H1 (cell line): Measurements from ENCODE around the gene MCEE.

Source experiments
- BCL11A ChIP-seq, 2 experiments: IDR thresholded peaks; one replicate each; pipeline ENCODE4 v1.6.1; 2011; ENCODE audit warnings: low read depth in 2 of 2, low read length in 2 of 2, mild to moderate bottlenecking in 2 of 2
- EGR1 ChIP-seq: IDR thresholded peaks from 2 replicates; pipeline ENCODE4 v1.6.1; 2011; ENCODE audit warnings: low read depth, low read length, borderline replicate concordance
- EZH2 ChIP-seq: fragments of 200-600 bp; sonication (generic); IDR thresholded peaks from 2 replicates; pipeline ENCODE4 v1.7.1; 2012; ENCODE audit warnings: low read depth, mild to moderate bottlenecking, moderate library complexity, low read length, inconsistent platforms; ENCODE audit not compliant: severe bottlenecking
- HDAC2 ChIP-seq, 2 experiments: fragments of 300-600 bp in 1 of 2; sonication (generic) in 1 of 2; IDR thresholded peaks; 2 replicates each; pipeline ENCODE4 v1.6.1; 2011 to 2012; ENCODE audit warnings: low read depth in 2 of 2, low read length in 2 of 2, mild to moderate bottlenecking in 2 of 2, moderate library complexity in 2 of 2, borderline replicate concordance in 1 of 2, inconsistent platforms in 1 of 2
- PHF8 ChIP-seq: fragments of 200-600 bp; sonication (generic); conservative IDR thresholded peaks from 2 replicates; pipeline ENCODE4 v1.7.1; 2012; ENCODE audit warnings: low read depth, mild to moderate bottlenecking, inconsistent platforms, low read length, moderate library complexity
- POLR2A ChIP-seq, 2 experiments: IDR thresholded peaks; 1 replicate in 1 of 2; 2 replicates in 1 of 2; pipeline ENCODE4 v1.6.1; 2011; ENCODE audit warnings: low read depth in 2 of 2, low read length in 2 of 2, mild to moderate bottlenecking in 2 of 2; ENCODE audit errors: control extremely low read depth in 1 of 2
- SP1 ChIP-seq: IDR thresholded peaks from 2 replicates; pipeline ENCODE4 v1.6.1; 2011; ENCODE audit warnings: low read depth, low read length
- TF ChIP-seq, protein P1 (sequence below): IDR thresholded peaks from 2 replicates; pipeline ENCODE4 v1.6.1; 2012; ENCODE audit warnings: inconsistent platforms
- TF ChIP-seq, protein P2 (sequence below): fragments of 300-600 bp; sonication (generic); IDR thresholded peaks from 2 replicates; pipeline ENCODE4 v1.7.1; 2012; ENCODE audit warnings: low read length, moderate library complexity, mild to moderate bottlenecking, inconsistent platforms; ENCODE audit not compliant: insufficient replicate concordance
- TF ChIP-seq, protein P3 (sequence below), 3 experiments: IDR thresholded peaks; 1 replicate in 2 of 3; 2 replicates in 1 of 3; pipeline versions ENCODE4 v1.5.1 to v1.6.1; 2011; ENCODE audit warnings: low read length in 3 of 3, mild to moderate bottlenecking in 3 of 3, inconsistent platforms in 2 of 3, low read depth in 1 of 3, moderate library complexity in 1 of 3; ENCODE audit not compliant: insufficient read depth in 1 of 3; ENCODE audit errors: control extremely low read depth in 1 of 3

DNA sequence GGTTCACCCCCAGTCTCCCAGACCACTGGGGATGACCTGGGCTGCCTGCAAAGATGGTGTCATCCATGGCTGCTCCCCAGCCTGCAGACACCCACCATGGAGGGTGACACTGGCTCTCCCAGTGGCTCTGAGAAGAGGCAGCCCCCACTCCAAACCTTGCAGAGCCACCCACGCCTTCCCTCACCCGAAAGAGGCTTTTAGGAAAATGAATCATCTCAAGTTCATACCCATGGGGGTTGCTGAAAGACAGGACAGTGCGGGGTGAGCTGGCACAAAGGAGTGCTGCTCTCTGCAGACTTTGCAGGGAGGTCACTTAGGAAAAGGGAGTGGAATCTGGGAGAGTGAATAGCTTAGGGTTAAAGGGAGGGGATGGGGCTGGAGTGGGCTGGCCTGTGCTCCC, 36.8 kb upstream of the MCEE start:
- no peak for TF ChIP-seq POLR2A (IDR thresholded peaks at IDR 0.05; ENCODE audit: control extremely low read depth in 1 of 2, low read depth in 2 of 2, low read length in 2 of 2)
- TF ChIP-seq SP1 = no peak
- no peak for TF ChIP-seq BCL11A (IDR thresholded peaks at IDR 0.05; ENCODE audit: low read depth in 2 of 2, low read length in 2 of 2)
- TF ChIP-seq, protein P1, sequence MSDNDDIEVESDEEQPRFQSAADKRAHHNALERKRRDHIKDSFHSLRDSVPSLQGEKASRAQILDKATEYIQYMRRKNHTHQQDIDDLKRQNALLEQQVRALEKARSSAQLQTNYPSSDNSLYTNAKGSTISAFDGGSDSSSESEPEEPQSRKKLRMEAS = no peak
- no peak for TF ChIP-seq EGR1
- TF ChIP-seq, protein P2, sequence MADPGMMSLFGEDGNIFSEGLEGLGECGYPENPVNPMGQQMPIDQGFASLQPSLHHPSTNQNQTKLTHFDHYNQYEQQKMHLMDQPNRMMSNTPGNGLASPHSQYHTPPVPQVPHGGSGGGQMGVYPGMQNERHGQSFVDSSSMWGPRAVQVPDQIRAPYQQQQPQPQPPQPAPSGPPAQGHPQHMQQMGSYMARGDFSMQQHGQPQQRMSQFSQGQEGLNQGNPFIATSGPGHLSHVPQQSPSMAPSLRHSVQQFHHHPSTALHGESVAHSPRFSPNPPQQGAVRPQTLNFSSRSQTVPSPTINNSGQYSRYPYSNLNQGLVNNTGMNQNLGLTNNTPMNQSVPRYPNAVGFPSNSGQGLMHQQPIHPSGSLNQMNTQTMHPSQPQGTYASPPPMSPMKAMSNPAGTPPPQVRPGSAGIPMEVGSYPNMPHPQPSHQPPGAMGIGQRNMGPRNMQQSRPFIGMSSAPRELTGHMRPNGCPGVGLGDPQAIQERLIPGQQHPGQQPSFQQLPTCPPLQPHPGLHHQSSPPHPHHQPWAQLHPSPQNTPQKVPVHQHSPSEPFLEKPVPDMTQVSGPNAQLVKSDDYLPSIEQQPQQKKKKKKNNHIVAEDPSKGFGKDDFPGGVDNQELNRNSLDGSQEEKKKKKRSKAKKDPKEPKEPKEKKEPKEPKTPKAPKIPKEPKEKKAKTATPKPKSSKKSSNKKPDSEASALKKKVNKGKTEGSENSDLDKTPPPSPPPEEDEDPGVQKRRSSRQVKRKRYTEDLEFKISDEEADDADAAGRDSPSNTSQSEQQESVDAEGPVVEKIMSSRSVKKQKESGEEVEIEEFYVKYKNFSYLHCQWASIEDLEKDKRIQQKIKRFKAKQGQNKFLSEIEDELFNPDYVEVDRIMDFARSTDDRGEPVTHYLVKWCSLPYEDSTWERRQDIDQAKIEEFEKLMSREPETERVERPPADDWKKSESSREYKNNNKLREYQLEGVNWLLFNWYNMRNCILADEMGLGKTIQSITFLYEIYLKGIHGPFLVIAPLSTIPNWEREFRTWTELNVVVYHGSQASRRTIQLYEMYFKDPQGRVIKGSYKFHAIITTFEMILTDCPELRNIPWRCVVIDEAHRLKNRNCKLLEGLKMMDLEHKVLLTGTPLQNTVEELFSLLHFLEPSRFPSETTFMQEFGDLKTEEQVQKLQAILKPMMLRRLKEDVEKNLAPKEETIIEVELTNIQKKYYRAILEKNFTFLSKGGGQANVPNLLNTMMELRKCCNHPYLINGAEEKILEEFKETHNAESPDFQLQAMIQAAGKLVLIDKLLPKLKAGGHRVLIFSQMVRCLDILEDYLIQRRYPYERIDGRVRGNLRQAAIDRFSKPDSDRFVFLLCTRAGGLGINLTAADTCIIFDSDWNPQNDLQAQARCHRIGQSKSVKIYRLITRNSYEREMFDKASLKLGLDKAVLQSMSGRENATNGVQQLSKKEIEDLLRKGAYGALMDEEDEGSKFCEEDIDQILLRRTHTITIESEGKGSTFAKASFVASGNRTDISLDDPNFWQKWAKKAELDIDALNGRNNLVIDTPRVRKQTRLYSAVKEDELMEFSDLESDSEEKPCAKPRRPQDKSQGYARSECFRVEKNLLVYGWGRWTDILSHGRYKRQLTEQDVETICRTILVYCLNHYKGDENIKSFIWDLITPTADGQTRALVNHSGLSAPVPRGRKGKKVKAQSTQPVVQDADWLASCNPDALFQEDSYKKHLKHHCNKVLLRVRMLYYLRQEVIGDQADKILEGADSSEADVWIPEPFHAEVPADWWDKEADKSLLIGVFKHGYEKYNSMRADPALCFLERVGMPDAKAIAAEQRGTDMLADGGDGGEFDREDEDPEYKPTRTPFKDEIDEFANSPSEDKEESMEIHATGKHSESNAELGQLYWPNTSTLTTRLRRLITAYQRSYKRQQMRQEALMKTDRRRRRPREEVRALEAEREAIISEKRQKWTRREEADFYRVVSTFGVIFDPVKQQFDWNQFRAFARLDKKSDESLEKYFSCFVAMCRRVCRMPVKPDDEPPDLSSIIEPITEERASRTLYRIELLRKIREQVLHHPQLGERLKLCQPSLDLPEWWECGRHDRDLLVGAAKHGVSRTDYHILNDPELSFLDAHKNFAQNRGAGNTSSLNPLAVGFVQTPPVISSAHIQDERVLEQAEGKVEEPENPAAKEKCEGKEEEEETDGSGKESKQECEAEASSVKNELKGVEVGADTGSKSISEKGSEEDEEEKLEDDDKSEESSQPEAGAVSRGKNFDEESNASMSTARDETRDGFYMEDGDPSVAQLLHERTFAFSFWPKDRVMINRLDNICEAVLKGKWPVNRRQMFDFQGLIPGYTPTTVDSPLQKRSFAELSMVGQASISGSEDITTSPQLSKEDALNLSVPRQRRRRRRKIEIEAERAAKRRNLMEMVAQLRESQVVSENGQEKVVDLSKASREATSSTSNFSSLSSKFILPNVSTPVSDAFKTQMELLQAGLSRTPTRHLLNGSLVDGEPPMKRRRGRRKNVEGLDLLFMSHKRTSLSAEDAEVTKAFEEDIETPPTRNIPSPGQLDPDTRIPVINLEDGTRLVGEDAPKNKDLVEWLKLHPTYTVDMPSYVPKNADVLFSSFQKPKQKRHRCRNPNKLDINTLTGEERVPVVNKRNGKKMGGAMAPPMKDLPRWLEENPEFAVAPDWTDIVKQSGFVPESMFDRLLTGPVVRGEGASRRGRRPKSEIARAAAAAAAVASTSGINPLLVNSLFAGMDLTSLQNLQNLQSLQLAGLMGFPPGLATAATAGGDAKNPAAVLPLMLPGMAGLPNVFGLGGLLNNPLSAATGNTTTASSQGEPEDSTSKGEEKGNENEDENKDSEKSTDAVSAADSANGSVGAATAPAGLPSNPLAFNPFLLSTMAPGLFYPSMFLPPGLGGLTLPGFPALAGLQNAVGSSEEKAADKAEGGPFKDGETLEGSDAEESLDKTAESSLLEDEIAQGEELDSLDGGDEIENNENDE = no peak
- no peak for TF ChIP-seq HDAC2 (IDR thresholded peaks at IDR 0.05; ENCODE audit: borderline replicate concordance in 1 of 2, low read depth in 2 of 2, low read length in 2 of 2)
- TF ChIP-seq, protein P3, sequence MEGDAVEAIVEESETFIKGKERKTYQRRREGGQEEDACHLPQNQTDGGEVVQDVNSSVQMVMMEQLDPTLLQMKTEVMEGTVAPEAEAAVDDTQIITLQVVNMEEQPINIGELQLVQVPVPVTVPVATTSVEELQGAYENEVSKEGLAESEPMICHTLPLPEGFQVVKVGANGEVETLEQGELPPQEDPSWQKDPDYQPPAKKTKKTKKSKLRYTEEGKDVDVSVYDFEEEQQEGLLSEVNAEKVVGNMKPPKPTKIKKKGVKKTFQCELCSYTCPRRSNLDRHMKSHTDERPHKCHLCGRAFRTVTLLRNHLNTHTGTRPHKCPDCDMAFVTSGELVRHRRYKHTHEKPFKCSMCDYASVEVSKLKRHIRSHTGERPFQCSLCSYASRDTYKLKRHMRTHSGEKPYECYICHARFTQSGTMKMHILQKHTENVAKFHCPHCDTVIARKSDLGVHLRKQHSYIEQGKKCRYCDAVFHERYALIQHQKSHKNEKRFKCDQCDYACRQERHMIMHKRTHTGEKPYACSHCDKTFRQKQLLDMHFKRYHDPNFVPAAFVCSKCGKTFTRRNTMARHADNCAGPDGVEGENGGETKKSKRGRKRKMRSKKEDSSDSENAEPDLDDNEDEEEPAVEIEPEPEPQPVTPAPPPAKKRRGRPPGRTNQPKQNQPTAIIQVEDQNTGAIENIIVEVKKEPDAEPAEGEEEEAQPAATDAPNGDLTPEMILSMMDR (IDR thresholded peaks at IDR 0.05; ENCODE audit: control extremely low read depth in 1 of 3, insufficient read depth in 1 of 3, low read depth in 1 of 3, low read length in 3 of 3) = no peak
- no peak for TF ChIP-seq EZH2
- TF ChIP-seq PHF8 = no peak
